Keratinocyte (primary cell): ENCODE measurements around the gene UMAD1.

ENCODE experiments used
- CTCF ChIP-seq, 3 experiments: IDR thresholded peaks in 1 of 3; conservative IDR thresholded peaks in 1 of 3; optimal IDR thresholded peaks in 1 of 3; 2 replicates in 2 of 3; 3 replicates in 1 of 3; pipeline versions ENCODE3 to v1.5.1; 2011; ENCODE audit warnings: low read length in 3 of 3, mild to moderate bottlenecking in 3 of 3, moderate library complexity in 2 of 3, control low read depth in 1 of 3, inconsistent platforms in 1 of 3; ENCODE audit not compliant: insufficient read depth in 2 of 3; ENCODE audit errors: extremely low read depth in 1 of 3
- EZH2 ChIP-seq: IDR thresholded peaks from one replicate; pipeline ENCODE4 v1.6.1; 2012; ENCODE audit warnings: inconsistent platforms, mild to moderate bottlenecking, low read length, moderate library complexity

- TF ChIP-seq CTCF (optimal IDR thresholded peaks at IDR 0.05 in 1 of 3, IDR thresholded peaks at IDR 0.05 in 1 of 3, conservative IDR thresholded peaks at IDR 0.05 in 1 of 3; ENCODE audit: extremely low read depth in 1 of 3, insufficient read depth in 2 of 3, low read length in 3 of 3) (no peak), EZH2 (no peak)
These were observed 168.1 kb downstream of the UMAD1 start for GRCh38 chr7:7808626-7809025.
